Measurements from ENCODE around the gene LYZL4. TPM values are rescaled to one million over a fixed set of nuclear protein-coding genes. Genes with fewer than 3 reads are reported as not detected.

Gene LYZL4
- polyA plus RNA-seq, 1 experiment = not detected

DNA sequence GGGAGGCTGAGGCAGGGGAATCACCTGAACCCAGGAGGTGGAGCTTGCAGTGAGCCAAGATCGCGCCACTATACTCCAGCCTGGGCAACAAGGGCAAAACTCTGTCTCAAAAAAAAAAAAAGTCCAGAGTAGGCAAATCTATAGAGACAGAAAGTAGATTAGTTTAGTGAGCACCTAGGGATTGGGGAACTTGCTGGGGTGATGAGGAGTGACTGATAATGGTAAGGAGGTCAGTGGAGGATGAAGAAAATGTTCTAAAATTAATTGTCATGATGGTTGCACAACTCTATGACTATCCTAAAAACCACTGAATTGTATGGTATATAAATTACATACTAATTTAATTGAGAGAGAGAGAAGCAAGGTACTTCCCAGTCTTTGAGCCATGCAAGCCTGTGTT is 27.8 kb upstream of the LYZL4 start:
- TF ChIP-seq CTCF (IDR thresholded peaks at IDR 0.05; ENCODE audit: low read depth, low read length) = no peak
- no peak overlapping the region for H3K27ac ChIP-seq (ENCODE audit: low read depth, low read length)
- DNase-seq (ENCODE audit: low read depth, low spot score) = no peak
- CTCF ChIA-PET = interaction anchor here (0.6 kb wide), 2 partner anchors 247 to 535 kb away, joined by 3 to 4 read pairs; no protein-coding TSS in a partner anchor
- no peak overlapping the region for H3K4me3 ChIP-seq (ENCODE audit: low read depth, low read length)
- peaks cover 9% of the 10 kb centered on the region for H3K27me3 ChIP-seq (ENCODE audit: control insufficient read depth, insufficient read depth, low read length)
- no peaks in the 10 kb centered on the region for H3K9me3 ChIP-seq (ENCODE audit: control insufficient read depth, insufficient read depth, low read length)
- POLR2A ChIA-PET = no interaction called here

GRCh38 chr3:42434777-42435380 is 24.5 kb upstream of the LYZL4 start:
- no peak for DNase-seq (ENCODE audit: low read depth, low spot score)
- Histone ChIP-seq H3K9me3 (ENCODE audit: control insufficient read depth, insufficient read depth, low read length) (no peaks in the 10 kb centered on the region; the same call in 1 of the 2 replicates), H3K4me3 (ENCODE audit: low read depth, low read length) (no peak overlapping the region), H3K27me3 (ENCODE audit: control insufficient read depth, insufficient read depth, low read length) (no peaks in the 10 kb centered on the region), H3K27ac (ENCODE audit: low read depth, low read length) (no peak overlapping the region)
- CTCF ChIA-PET = interaction anchor here (1.1 to 1.8 kb wide), 2 partner anchors 8 to 205 kb away, joined by 4 to 6 read pairs; no protein-coding TSS in a partner anchor
- no peak for TF ChIP-seq CTCF (IDR thresholded peaks at IDR 0.05; ENCODE audit: low read depth, low read length)
- POLR2A ChIA-PET = no interaction called here

DNA sequence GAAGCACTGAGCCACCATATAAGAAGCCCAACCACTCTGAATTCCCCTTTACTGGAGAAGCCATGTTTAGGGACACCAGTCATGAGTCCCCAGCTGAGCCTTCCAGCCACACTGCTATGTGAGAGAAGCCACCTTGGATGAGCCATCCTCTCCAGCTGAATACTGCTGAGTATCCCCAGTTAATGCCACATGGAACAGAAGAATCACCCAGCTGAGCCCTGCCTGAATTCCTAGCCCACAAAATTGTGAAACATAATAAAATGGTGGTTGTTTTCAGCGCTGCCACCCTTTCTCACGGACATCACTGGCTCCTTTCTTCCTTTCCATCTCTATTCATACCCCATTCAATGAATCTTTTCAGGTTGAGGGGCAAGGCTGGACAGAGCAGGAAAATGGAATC is 22.1 kb upstream of the LYZL4 start:
- POLR2A ChIA-PET = no interaction called here
- Histone ChIP-seq H3K27ac (ENCODE audit: low read depth, low read length) (no peak overlapping the region), H3K4me3 (ENCODE audit: low read depth, low read length) (no peak overlapping the region), H3K9me3 (ENCODE audit: control insufficient read depth, insufficient read depth, low read length) (no peaks in the 10 kb centered on the region; the same call in 1 of the 2 replicates), H3K27me3 (ENCODE audit: control insufficient read depth, insufficient read depth, low read length) (no peaks in the 10 kb centered on the region)
- CTCF ChIA-PET = interaction anchor here (1.0 kb wide), 1 partner anchor 203 kb away, joined by 4 read pairs; no protein-coding TSS in a partner anchor
- no peak for DNase-seq (ENCODE audit: low read depth, low spot score)
- TF ChIP-seq CTCF (IDR thresholded peaks at IDR 0.05; ENCODE audit: low read depth, low read length) = no peak

- DNase-seq (ENCODE audit: low read depth, low spot score) = no peak
- Histone ChIP-seq H3K27me3 (ENCODE audit: control insufficient read depth, insufficient read depth, low read length) (no peaks in the 10 kb centered on the region), H3K9me3 (ENCODE audit: control insufficient read depth, insufficient read depth, low read length) (no peaks in the 10 kb centered on the region; the same call in 1 of the 2 replicates), H3K4me3 (ENCODE audit: low read depth, low read length) (no peak overlapping the region), H3K27ac (ENCODE audit: low read depth, low read length) (no peak overlapping the region)
- POLR2A ChIA-PET = no interaction called here
- CTCF ChIA-PET = no interaction called here
- no peak for TF ChIP-seq CTCF (IDR thresholded peaks at IDR 0.05; ENCODE audit: low read depth, low read length)
Measured at GRCh38 chr3:42430781-42431532, 20.5 kb upstream of the LYZL4 start.

DNA sequence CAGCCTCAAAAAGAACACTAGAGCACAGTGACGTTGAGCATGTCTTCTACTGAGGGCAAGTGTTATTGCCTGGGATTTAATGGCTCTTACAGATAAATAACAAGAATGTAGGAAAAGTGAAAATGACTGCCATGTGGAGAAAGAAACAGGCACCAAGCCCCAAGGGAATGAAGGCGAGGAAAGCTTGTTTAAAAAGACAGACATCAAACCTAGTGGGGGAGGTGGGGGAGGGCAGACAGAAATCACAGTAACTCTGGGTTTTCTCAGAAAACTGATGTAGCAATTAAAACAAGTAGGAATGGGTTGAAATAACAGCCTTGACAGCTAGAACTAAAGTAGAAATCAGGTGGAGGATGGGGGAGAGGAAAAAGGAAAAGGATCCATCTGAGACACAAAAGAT is 18.4 kb upstream of the LYZL4 start:
- H3K27ac ChIP-seq (ENCODE audit: low read depth, low read length) = no peak overlapping the region
- no peak for DNase-seq (ENCODE audit: low read depth, low spot score)
- H3K9me3 ChIP-seq (ENCODE audit: control insufficient read depth, insufficient read depth, low read length) = no peaks in the 10 kb centered on the region; the same call in 1 of the 2 replicates
- CTCF ChIA-PET = interaction anchor here (1.1 kb wide), 1 partner anchor 12 kb away, joined by 3 read pairs; no protein-coding TSS in a partner anchor
- no peaks in the 10 kb centered on the region for H3K27me3 ChIP-seq (ENCODE audit: control insufficient read depth, insufficient read depth, low read length)
- POLR2A ChIA-PET = no interaction called here
- no peak for TF ChIP-seq CTCF (IDR thresholded peaks at IDR 0.05; ENCODE audit: low read depth, low read length)
- no peak overlapping the region for H3K4me3 ChIP-seq (ENCODE audit: low read depth, low read length)
